ENCODE measurements around the gene ZNF438. TPM values are rescaled to one million over a fixed set of nuclear protein-coding genes. Genes with fewer than 3 reads are reported as not detected.

Gene ZNF438
- total and polyA plus RNA-seq, 2 of the 4 experiments (the other 2 are of a cell fraction): 1.8 to 2.9 TPM

DNA sequence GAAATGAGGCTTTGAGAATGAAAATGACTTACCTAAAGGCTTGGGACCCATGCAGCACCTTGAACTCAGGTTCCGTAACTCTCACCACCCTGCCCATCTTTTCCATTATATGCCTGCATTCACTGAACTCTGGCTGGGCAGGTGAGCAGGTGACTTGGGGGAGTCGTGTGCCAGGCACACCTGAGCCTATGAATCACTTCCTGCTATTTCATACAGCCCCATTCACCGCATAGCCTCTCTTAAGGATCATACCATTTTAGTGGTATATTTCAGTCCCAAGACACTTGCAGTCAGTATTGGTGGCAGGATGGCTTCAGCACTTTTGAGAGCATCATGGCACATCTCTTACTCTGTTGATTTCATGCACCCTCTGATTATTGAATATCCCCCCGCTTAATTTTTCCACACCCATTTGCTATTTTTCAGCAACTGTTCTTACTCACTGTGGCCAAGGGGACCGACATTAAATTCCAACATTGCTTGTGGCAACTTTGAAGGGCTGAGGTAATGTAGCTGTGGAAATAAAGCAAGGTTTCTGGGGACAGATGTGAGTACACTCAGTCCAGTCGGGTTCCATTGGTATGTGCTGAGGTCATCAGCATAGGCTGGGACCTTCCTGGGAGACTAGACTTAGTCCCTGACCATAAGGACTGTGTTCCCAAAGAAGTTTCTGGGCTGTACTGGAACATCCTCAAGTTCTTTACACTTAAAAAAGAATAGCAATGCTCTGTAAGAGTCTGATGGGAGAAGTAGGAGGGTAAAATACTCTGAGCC, 39.8 kb upstream of the ZNF438 start:
- no peak overlapping the region for H2AK9ac ChIP-seq (replicated peaks; ENCODE audit: low read depth, low read length, poor library complexity)
- H3K36me3 ChIP-seq (ENCODE audit: control insufficient read depth, insufficient read depth, low read length): no peaks in the 10 kb centered on the region
- peak overlapping the region; percentile 2; the same call in 1 of the 3 replicates for H2BK15ac ChIP-seq (ENCODE audit: low read depth, low read length)
- ATAC-seq (ENCODE audit: low read depth) (peak; percentile 45; the same call in 1 of the 2 replicates), DNase-seq (peak; percentile 62)
- H2AK5ac ChIP-seq (ENCODE audit: low read depth, low read length): peak overlapping the region; percentile 76; the same call in 1 of the 2 replicates
- 100% methylated on average over 1 of the region's 6 CpGs; no CpG with 5 or more reads in 1 of the 2 experiments for WGBS, 2 experiments (ENCODE audit: extremely low coverage in 2 of 2, insufficient read length in 1 of 2)
- H3K18ac ChIP-seq (ENCODE audit: low read depth, low read length): no peak overlapping the region; the same call in 1 of the 2 replicates
- H3K9me1 ChIP-seq (ENCODE audit: insufficient read depth, low read length): peaks cover 6% of the 10 kb centered on the region
- dilution Hi-C loops (cut with HindIII; ENCODE audit: low sequenced_read_pairs, unreplicated experiment) (no loop called here), in situ Hi-C loops (cut with MboI; ENCODE audit: low sequenced_read_pairs) (no loop called here), intact Hi-C loops (cut with micrococcal nuclease) (loop anchor here (5.0 kb wide), 1 partner anchor 191 kb away; no protein-coding TSS in a partner anchor)
- CTCF ChIA-PET: interaction anchor here (1.7 kb wide), 1 partner anchor 28 kb away, joined by 5 read pairs; no protein-coding TSS in a partner anchor
- H2BK120ac ChIP-seq (ENCODE audit: low read depth, low read length): peak overlapping the region; percentile 74
- no peak overlapping the region for H3K9ac ChIP-seq (ENCODE audit: low read depth, low read length)
- TF ChIP-seq POLR2A (IDR thresholded peaks at IDR 0.05; ENCODE audit: low read depth, low read length) (no peak), CEBPB (IDR thresholded peaks at IDR 0.05; ENCODE audit: low read depth, low read length) (no peak), BHLHE40 (IDR thresholded peaks at IDR 0.05; ENCODE audit: low read depth, low read length) (no peak), USF2 (IDR thresholded peaks at IDR 0.05; ENCODE audit: low read depth, low read length) (no peak), RCOR1 (IDR thresholded peaks at IDR 0.05; ENCODE audit: insufficient replicate concordance, low read length) (no peak)
- TF ChIP-seq, protein P1, sequence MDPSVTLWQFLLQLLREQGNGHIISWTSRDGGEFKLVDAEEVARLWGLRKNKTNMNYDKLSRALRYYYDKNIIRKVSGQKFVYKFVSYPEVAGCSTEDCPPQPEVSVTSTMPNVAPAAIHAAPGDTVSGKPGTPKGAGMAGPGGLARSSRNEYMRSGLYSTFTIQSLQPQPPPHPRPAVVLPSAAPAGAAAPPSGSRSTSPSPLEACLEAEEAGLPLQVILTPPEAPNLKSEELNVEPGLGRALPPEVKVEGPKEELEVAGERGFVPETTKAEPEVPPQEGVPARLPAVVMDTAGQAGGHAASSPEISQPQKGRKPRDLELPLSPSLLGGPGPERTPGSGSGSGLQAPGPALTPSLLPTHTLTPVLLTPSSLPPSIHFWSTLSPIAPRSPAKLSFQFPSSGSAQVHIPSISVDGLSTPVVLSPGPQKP (IDR thresholded peaks at IDR 0.05; ENCODE audit: borderline replicate concordance, low read depth, low read length): no peak
- H3K14ac ChIP-seq (replicated peaks; ENCODE audit: low read depth, low read length): peak overlapping the region; percentile 61
- H3K9me3 ChIP-seq (ENCODE audit: control insufficient read depth, insufficient read depth, low read length): no peaks in the 10 kb centered on the region
- POLR2A ChIA-PET (ENCODE audit: unreplicated experiment): no interaction called here
- no peak overlapping the region for H3K4me2 ChIP-seq (ENCODE audit: low read depth, low read length)
- H3K79me1 ChIP-seq (ENCODE audit: low read depth in 1 of 2, low read length in 2 of 2): no peaks in the 10 kb centered on the region
- H3K56ac ChIP-seq (ENCODE audit: extremely low read depth, insufficient read depth, low read length): no peak overlapping the region
- peak overlapping the region; percentile 9 for H2BK5ac ChIP-seq (ENCODE audit: low read depth, low read length, poor library complexity, severe bottlenecking)
- peak overlapping the region; percentile 10 to 62; a peak in 1 of 4 replicates for H4K8ac ChIP-seq (ENCODE audit: low read depth in 2 of 2, low read length in 2 of 2)
- H3K4me3 ChIP-seq (ENCODE audit: insufficient read depth, low read depth, low read length): no peak overlapping the region
- no peak overlapping the region for H2AFZ ChIP-seq (replicated peaks; ENCODE audit: low read length, poor library complexity)
- H4K5ac ChIP-seq (ENCODE audit: low read depth, low read length): no peak overlapping the region
- no peaks in the 10 kb centered on the region for H4K20me1 ChIP-seq (ENCODE audit: insufficient read depth, low read length)
- no TSS peak for BruUV-seq (replicated peaks)
- H3K4ac ChIP-seq (ENCODE audit: low read depth, low read length): peak overlapping the region; percentile 70
- peak overlapping the region; percentile 31 for H4K91ac ChIP-seq (ENCODE audit: insufficient read depth, low read depth, low read length)
- no peaks in the 10 kb centered on the region for H3K27me3 ChIP-seq (ENCODE audit: control insufficient read depth, insufficient read depth, low read length)
- peaks cover 16% of the 10 kb centered on the region for H3K4me1 ChIP-seq (ENCODE audit: control insufficient read depth, insufficient read depth, low read length)
- H2BK20ac ChIP-seq (ENCODE audit: low read depth, low read length): peak overlapping the region; percentile 78; the same call in 1 of the 2 replicates
- H3K27ac ChIP-seq (ENCODE audit: insufficient read depth, low read length): no peak overlapping the region
- H3K23ac ChIP-seq (ENCODE audit: low read depth, low read length): peak overlapping the region; percentile 7; the same call in 1 of the 2 replicates
